DOHH2 (cell line): ENCODE measurements around the gene PCGF3.

Experiments
- H3F3A ChIP-seq: fragments of 200-600 bp; sonication (generic), shearing (Covaris generic); 2 replicates; pipeline ENCODE4 v1.6.0; 2016; ENCODE audit warnings: antibody characterized with exemption, mild to moderate bottlenecking; ENCODE audit not compliant: control insufficient read depth, insufficient read depth
- H3K27ac ChIP-seq: fragments of 200-600 bp; sonication (generic); 2 replicates; pipeline ENCODE4 v1.5.1; 2014; ENCODE audit warnings: low read depth, mild to moderate bottlenecking, low read length, moderate library complexity
- H3K27me3 ChIP-seq: fragments of 200-600 bp; sonication (generic); 2 replicates; pipeline ENCODE4 v1.6.1; 2014; ENCODE audit warnings: mild to moderate bottlenecking, low read length, mixed read lengths; ENCODE audit not compliant: control insufficient read depth
- H3K36me3 ChIP-seq: fragments of 200-600 bp; sonication (generic); 2 replicates; pipeline ENCODE4 v1.6.1; 2014; ENCODE audit warnings: mild to moderate bottlenecking, low read length, moderate library complexity, mixed read lengths; ENCODE audit not compliant: control insufficient read depth
- H3K4me1 ChIP-seq: fragments of 200-600 bp; sonication (generic); 2 replicates; pipeline ENCODE4 v1.6.1; 2014; ENCODE audit warnings: mild to moderate bottlenecking, low read length, mixed read lengths; ENCODE audit not compliant: control insufficient read depth
- H3K4me2 ChIP-seq: fragments of 200-600 bp; sonication (generic); 2 replicates; pipeline ENCODE4 v1.6.0; 2014; ENCODE audit warnings: mild to moderate bottlenecking, low read length, moderate library complexity
- H3K4me3 ChIP-seq: fragments of 200-600 bp; sonication (generic); 2 replicates; pipeline ENCODE4 v1.5.1; 2014; ENCODE audit warnings: mild to moderate bottlenecking, low read length, mixed read lengths
- H3K79me2 ChIP-seq: fragments of 200-600 bp; sonication (generic); 2 replicates; pipeline ENCODE4 v1.6.1; 2014; ENCODE audit warnings: mild to moderate bottlenecking, low read length, mixed read lengths; ENCODE audit not compliant: control insufficient read depth
- H3K9me2 ChIP-seq: fragments of 200-600 bp; sonication (generic); replicated peaks from 2 replicates; pipeline ENCODE4 v1.6.1; 2014; ENCODE audit warnings: mild to moderate bottlenecking, low read length, mixed read lengths; ENCODE audit not compliant: control insufficient read depth
- H3K9me3 ChIP-seq: fragments of 200-600 bp; sonication (generic); 2 replicates; pipeline ENCODE4 v1.6.1; 2014; ENCODE audit warnings: antibody characterized with exemption, low read length, mixed read lengths; ENCODE audit not compliant: control insufficient read depth, insufficient read depth
- H4K20me1 ChIP-seq: fragments of 200-600 bp; sonication (generic); 2 replicates; pipeline ENCODE4 v1.6.0; 2014; ENCODE audit warnings: low read depth, mild to moderate bottlenecking, antibody characterized with exemption, low read length, moderate library complexity; ENCODE audit not compliant: control insufficient read depth, insufficient read depth
- CTCF ChIP-seq: fragments of 200-600 bp; sonication (generic); IDR thresholded peaks from one replicate; pipeline ENCODE4 v1.5.1; 2014; ENCODE audit warnings: antibody characterized with exemption, mild to moderate bottlenecking, low read depth, low read length; ENCODE audit not compliant: poor library complexity, severe bottlenecking
- EZH2phosphoT487 ChIP-seq: fragments of 200-600 bp; sonication (generic); IDR thresholded peaks from 2 replicates; pipeline ENCODE4 v1.6.1; 2017; ENCODE audit warnings: borderline replicate concordance, mild to moderate bottlenecking, antibody characterized with exemption, low read length, moderate library complexity, mixed read lengths

The PCGF3 gene

GRCh38 chr4:791898-792625 lies 86.4 kb downstream of the PCGF3 start:
- Histone ChIP-seq H3K4me1 (peaks cover 57% of the 10 kb centered on the region), H3K36me3 (no peaks in the 10 kb centered on the region), H3K79me2 (0 out of 2 replicates have a peak, but pooled peaks cover 2% of the 10 kb centered on the region), H3K4me3 (peak overlapping the region; percentile 76), H3K9me3 (no peaks in the 10 kb centered on the region), H3K9me2 (no peaks in the 10 kb centered on the region), H4K20me1 (no peaks in the 10 kb centered on the region), H3K27me3 (no peaks in the 10 kb centered on the region), H3K4me2 (peak overlapping the region; percentile 96), H3K27ac (peak overlapping the region; percentile 97), H3F3A (peaks cover 30% of the 10 kb centered on the region)
- no peak for TF ChIP-seq EZH2phosphoT487
- TF ChIP-seq CTCF, result no peak

GRCh38 chr4:792626-793092 lies 87.0 kb downstream of the PCGF3 start:
- Histone ChIP-seq H3K36me3 (no peaks in the 10 kb centered on the region), H3K4me3 (peak overlapping the region; percentile 76), H4K20me1 (no peaks in the 10 kb centered on the region), H3K4me2 (peak overlapping the region; percentile 96), H3K9me3 (no peaks in the 10 kb centered on the region), H3K79me2 (0 out of 2 replicates have a peak, but pooled peaks cover 2% of the 10 kb centered on the region), H3F3A (peaks cover 30% of the 10 kb centered on the region), H3K9me2 (no peaks in the 10 kb centered on the region), H3K4me1 (peaks cover 63% of the 10 kb centered on the region), H3K27me3 (no peaks in the 10 kb centered on the region), H3K27ac (peak overlapping the region; percentile 97)
- TF ChIP-seq CTCF (peak; percentile 50), EZH2phosphoT487 (no peak)

- H3K9me3 ChIP-seq, result no peaks in the 10 kb centered on the region
- H3K4me1 ChIP-seq, result peaks cover 70% of the 10 kb centered on the region
- H3K4me3 ChIP-seq, result peak overlapping the region; percentile 76
- H4K20me1 ChIP-seq, result no peaks in the 10 kb centered on the region
- H3K36me3 ChIP-seq, result no peaks in the 10 kb centered on the region
- peaks cover 31% of the 10 kb centered on the region for H3F3A ChIP-seq
- no peaks in the 10 kb centered on the region for H3K9me2 ChIP-seq
- no peaks in the 10 kb centered on the region for H3K27me3 ChIP-seq
- TF ChIP-seq CTCF, result no peak
- no peak for TF ChIP-seq EZH2phosphoT487
- 0 out of 2 replicates have a peak, but pooled peaks cover 2% of the 10 kb centered on the region for H3K79me2 ChIP-seq
- H3K27ac ChIP-seq, result peak overlapping the region; percentile 97
- peak overlapping the region; percentile 96 for H3K4me2 ChIP-seq
Observed at GRCh38 chr4:793093-793861, 87.6 kb downstream of the PCGF3 start.
